Measurements from ENCODE around the gene KLF15. TPM values are rescaled to one million over a fixed set of nuclear protein-coding genes. Genes with fewer than 3 reads are reported as not detected.

KLF15 gene
- total and polyA plus RNA-seq, 9 of the 15 experiments (the other 6 are each of a cell fraction or from before 2014, with no cell fraction given) = 0.08 to 4.8 (median 1.2) TPM

- TF ChIP-seq MBD1 (CRISPR knock-in tag; IDR thresholded peaks at IDR 0.05) (no peak), FUS (optimal IDR thresholded peaks at IDR 0.05; ENCODE audit: low read depth, low read length) (no peak), HDAC1 (IDR thresholded peaks at IDR 0.05) (peak in 1 of 2 experiments; percentile 60; a peak in 1 of 4 replicates), GTF2B (IDR thresholded peaks at IDR 0.05; ENCODE audit: extremely low read depth, insufficient read length) (no peak), SPI1 (IDR thresholded peaks at IDR 0.05; ENCODE audit: borderline replicate concordance, low read depth, low read length) (no peak), SMARCA5 (IDR thresholded peaks at IDR 0.05) (no peak), ZBTB40 (IDR thresholded peaks at IDR 0.05) (no peak), ZBTB40 (CRISPR knock-in tag; IDR thresholded peaks at IDR 0.05) (no peak), ZBTB43 (CRISPR knock-in tag; IDR thresholded peaks at IDR 0.05) (no peak), ZNF174 (CRISPR knock-in tag; IDR thresholded peaks at IDR 0.05) (no peak), RBM15 (IDR thresholded peaks at IDR 0.05; ENCODE audit: insufficient read depth, low read length) (no peak), RFX5 (IDR thresholded peaks at IDR 0.05; ENCODE audit: low read depth, low read length) (no peak), ZNF644 (tag; IDR thresholded peaks at IDR 0.05; ENCODE audit: low read depth) (no peak), CBFA2T2 (conservative IDR thresholded peaks at IDR 0.05) (peak; percentile 37; the same call in 1 of the 2 replicates)
Observed at GRCh38 chr3:126355777-126356372, 1.3 kb downstream of the KLF15 start (continued).
